ENCODE results near the gene NFAT5.
"Not testable (repeated sequence)": the region's sequence is repeated elsewhere in the genome, so short reads cannot be mapped to it uniquely, and the experiment has no call there.

Gene NFAT5

DNA sequence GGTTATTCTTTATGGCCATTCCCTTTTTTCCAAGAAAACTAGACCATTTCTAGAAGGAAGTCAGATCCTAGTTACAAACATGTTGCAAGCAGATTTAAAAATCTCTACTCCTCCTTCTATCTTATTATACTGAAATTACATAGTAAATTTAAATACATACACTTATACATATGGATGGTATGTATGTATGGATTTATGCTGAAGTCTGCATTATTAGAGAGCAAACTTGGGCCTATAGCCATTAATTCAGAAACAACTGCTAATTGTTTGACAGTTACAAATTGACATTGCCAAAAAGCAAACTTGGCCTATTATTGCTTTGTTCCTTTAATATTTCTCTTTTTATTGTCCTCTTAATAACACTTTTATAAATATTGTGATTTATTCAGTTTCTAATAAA lies 67.1 kb downstream of the NFAT5 start:
- H3K27me3 ChIP-seq (replicated peaks): no peaks in the 10 kb centered on the region
- in situ Hi-C loops (cut with HindIII; ENCODE audit: low pct_ligation_motif_present, low sequenced_read_pairs): no loop called here
- no peak overlapping the region for H3K4me3 ChIP-seq (ENCODE audit: low read depth, low read length)
- H3K36me3 ChIP-seq (replicated peaks): peaks cover 29% of the 10 kb centered on the region
- no peak for DNase-seq
- no peak for TF ChIP-seq CTCF (IDR thresholded peaks at IDR 0.05; ENCODE audit: low read depth, low read length, missing control alignments)
- H3K27ac ChIP-seq: no peak overlapping the region

DNA sequence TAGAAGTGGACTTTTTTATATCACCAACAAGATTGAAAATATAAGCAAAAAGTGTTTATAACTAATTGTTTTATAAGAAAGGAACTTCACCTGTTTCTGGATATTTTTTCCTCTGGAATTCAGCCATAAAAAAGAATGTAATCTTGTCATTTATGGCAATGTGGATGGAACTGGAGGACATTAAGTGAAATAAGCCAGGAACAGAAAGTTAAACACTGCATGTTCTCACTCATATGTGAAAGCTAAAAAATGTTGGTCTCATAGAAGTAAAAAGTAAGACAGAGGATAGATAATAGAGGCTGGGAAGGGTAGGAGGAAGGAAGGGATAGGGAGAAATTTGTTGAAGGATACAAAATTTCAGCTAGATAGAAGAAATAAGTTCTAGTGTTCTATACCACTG lies 67.6 kb downstream of the NFAT5 start:
- Histone ChIP-seq H3K36me3 (replicated peaks) (peaks cover 31% of the 10 kb centered on the region), H3K27ac (no peak overlapping the region), H3K27me3 (replicated peaks) (no peaks in the 10 kb centered on the region), H3K4me3 (ENCODE audit: low read depth, low read length) (no peak overlapping the region)
- in situ Hi-C loops (cut with HindIII; ENCODE audit: low pct_ligation_motif_present, low sequenced_read_pairs): no loop called here
- no peak for DNase-seq
- TF ChIP-seq CTCF (IDR thresholded peaks at IDR 0.05; ENCODE audit: low read depth, low read length, missing control alignments): no peak

- DNase-seq; in situ Hi-C loops (cut with HindIII; ENCODE audit: low pct_ligation_motif_present, low sequenced_read_pairs); H3K4me3 ChIP-seq (ENCODE audit: low read depth, low read length); H3K27me3 ChIP-seq (replicated peaks); H3K27ac ChIP-seq: not testable (repeated sequence)
- peaks cover 29% of the 10 kb centered on the region for H3K36me3 ChIP-seq (replicated peaks)
Measured at GRCh38 chr16:69636563-69637146, 70.9 kb downstream of the NFAT5 start.

GRCh38 chr16:69637206-69637865 lies 71.6 kb downstream of the NFAT5 start:
- in situ Hi-C loops (cut with HindIII; ENCODE audit: low pct_ligation_motif_present, low sequenced_read_pairs); H3K4me3 ChIP-seq (ENCODE audit: low read depth, low read length); DNase-seq; H3K27ac ChIP-seq; H3K27me3 ChIP-seq (replicated peaks): not testable (repeated sequence)
- H3K36me3 ChIP-seq (replicated peaks): peaks cover 29% of the 10 kb centered on the region

- H3K36me3 ChIP-seq (replicated peaks): peaks cover 11% of the 10 kb centered on the region
- H3K27ac ChIP-seq; H3K27me3 ChIP-seq (replicated peaks); DNase-seq; H3K4me3 ChIP-seq (ENCODE audit: low read depth, low read length); in situ Hi-C loops (cut with HindIII; ENCODE audit: low pct_ligation_motif_present, low sequenced_read_pairs): not testable (repeated sequence)
Measured at GRCh38 chr16:69643997-69644396, 78.2 kb downstream of the NFAT5 start.

- H3K36me3 ChIP-seq (replicated peaks): peaks cover 11% of the 10 kb centered on the region
- DNase-seq: no peak
Measured at GRCh38 chr16:69644790-69645189, 79.0 kb downstream of the NFAT5 start.

DNA sequence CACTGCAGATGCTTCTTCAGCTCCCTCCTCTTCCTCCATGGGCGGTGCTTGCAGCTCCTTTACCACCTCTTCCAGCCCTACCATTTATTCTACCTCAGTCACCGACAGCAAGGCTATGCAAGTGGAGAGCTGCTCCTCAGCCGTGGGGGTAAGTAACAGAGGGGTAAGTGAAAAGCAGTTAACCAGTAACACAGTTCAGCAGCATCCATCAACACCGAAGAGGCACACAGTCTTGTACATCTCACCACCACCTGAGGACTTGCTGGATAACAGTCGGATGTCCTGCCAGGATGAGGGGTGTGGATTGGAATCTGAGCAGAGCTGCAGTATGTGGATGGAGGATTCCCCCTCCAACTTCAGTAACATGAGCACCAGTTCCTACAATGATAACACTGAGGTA lies 81.3 kb downstream of the NFAT5 start:
- TF ChIP-seq CTCF (IDR thresholded peaks at IDR 0.05; ENCODE audit: low read depth, low read length, missing control alignments): no peak
- DNase-seq: no peak

More at GRCh38 chr16:69644790-69645189, 79.0 kb downstream of the NFAT5 start:
- Histone ChIP-seq H3K27me3 (replicated peaks) (no peaks in the 10 kb centered on the region), H3K4me3 (ENCODE audit: low read depth, low read length) (no peak overlapping the region), H3K27ac (no peak overlapping the region)
- no peak for TF ChIP-seq CTCF (IDR thresholded peaks at IDR 0.05; ENCODE audit: low read depth, low read length, missing control alignments)
- in situ Hi-C loops (cut with HindIII; ENCODE audit: low pct_ligation_motif_present, low sequenced_read_pairs): no loop called here

More for the DNA sequence above, 81.3 kb downstream of the NFAT5 start:
- in situ Hi-C loops (cut with HindIII; ENCODE audit: low pct_ligation_motif_present, low sequenced_read_pairs): no loop called here
- Histone ChIP-seq H3K27ac (no peak overlapping the region), H3K4me3 (ENCODE audit: low read depth, low read length) (no peak overlapping the region), H3K36me3 (replicated peaks) (peaks cover 18% of the 10 kb centered on the region), H3K27me3 (replicated peaks) (no peaks in the 10 kb centered on the region)
